ENCODE results near the gene FMOD. TPM values are rescaled to one million over a fixed set of nuclear protein-coding genes. Genes with fewer than 3 reads are reported as not detected.

Gene FMOD
- total RNA-seq, 1 experiment from 2014 or later: not detected

GRCh38 chr1:203378556-203379245 is 27.8 kb upstream of the FMOD start:
- Histone ChIP-seq H2AFZ (ENCODE audit: low read length) (no peak overlapping the region), H3K27ac (ENCODE audit: low read length) (no peak overlapping the region), H3K9me3 (ENCODE audit: low read length) (no peaks in the 10 kb centered on the region), H4K20me1 (ENCODE audit: low read length) (no peaks in the 10 kb centered on the region), H3K9ac (ENCODE audit: low read length) (no peak overlapping the region), H3K4me2 (ENCODE audit: low read length) (no peak overlapping the region), H3K36me3 (ENCODE audit: low read depth, low read length) (no peaks in the 10 kb centered on the region), H3K27me3 (ENCODE audit: low read length) (peaks cover 84% of the 10 kb centered on the region), H3K79me2 (ENCODE audit: low read length) (no peaks in the 10 kb centered on the region), H3K4me1 (ENCODE audit: insufficient read depth, low read length) (no peaks in the 10 kb centered on the region), H3K9me2 (replicated peaks; ENCODE audit: low read length) (no peaks in the 10 kb centered on the region), H3K4me3 (ENCODE audit: low read length) (no peak overlapping the region), H3F3A (ENCODE audit: low read length, unreplicated experiment) (no peaks in the 10 kb centered on the region)
- no TSS peak for BruUV-seq (replicated peaks)
- intact Hi-C loops (cut with micrococcal nuclease): no loop called here
- no peak for DNase-seq
- ChIA-PET POLR2A (ENCODE audit: unreplicated experiment) (no interaction called here), CTCF (no interaction called here)
- TF ChIP-seq CTCF (conservative IDR thresholded peaks at IDR 0.05; ENCODE audit: low read depth, low read length) (no peak), EZH2phosphoT487 (IDR thresholded peaks at IDR 0.05; ENCODE audit: borderline replicate concordance, low read length) (no peak), EZH2 (IDR thresholded peaks at IDR 0.05; ENCODE audit: low read length, unreplicated experiment) (no peak)
- no peak for ATAC-seq

- Histone ChIP-seq H3K36me3 (ENCODE audit: low read depth, low read length) (no peaks in the 10 kb centered on the region), H3F3A (ENCODE audit: low read length, unreplicated experiment) (no peaks in the 10 kb centered on the region), H2AFZ (ENCODE audit: low read length) (no peak overlapping the region), H3K27ac (ENCODE audit: low read length) (no peak overlapping the region), H3K9me3 (ENCODE audit: low read length) (no peaks in the 10 kb centered on the region), H3K4me3 (ENCODE audit: low read length) (no peak overlapping the region), H4K20me1 (ENCODE audit: low read length) (no peaks in the 10 kb centered on the region), H3K27me3 (ENCODE audit: low read length) (peaks cover 66% of the 10 kb centered on the region), H3K4me2 (ENCODE audit: low read length) (no peak overlapping the region), H3K9me2 (replicated peaks; ENCODE audit: low read length) (no peaks in the 10 kb centered on the region), H3K9ac (ENCODE audit: low read length) (no peak overlapping the region), H3K79me2 (ENCODE audit: low read length) (no peaks in the 10 kb centered on the region), H3K4me1 (ENCODE audit: insufficient read depth, low read length) (no peaks in the 10 kb centered on the region)
- ChIA-PET CTCF (no interaction called here), POLR2A (ENCODE audit: unreplicated experiment) (no interaction called here)
- no TSS peak for BruUV-seq (replicated peaks)
- DNase-seq: no peak
- TF ChIP-seq EZH2 (IDR thresholded peaks at IDR 0.05; ENCODE audit: low read length, unreplicated experiment): no peak
- TF ChIP-seq CTCF (conservative IDR thresholded peaks at IDR 0.05; ENCODE audit: low read depth, low read length): no peak
- TF ChIP-seq EZH2phosphoT487 (IDR thresholded peaks at IDR 0.05; ENCODE audit: borderline replicate concordance, low read length): no peak
- intact Hi-C loops (cut with micrococcal nuclease): no loop called here
- ATAC-seq: no peak
Observed at GRCh38 chr1:203373991-203374390, 23.1 kb upstream of the FMOD start.

- H3K9ac ChIP-seq (ENCODE audit: low read length): no peak overlapping the region
- POLR2A ChIA-PET (ENCODE audit: unreplicated experiment): no interaction called here
- no peaks in the 10 kb centered on the region for H3K9me2 ChIP-seq (replicated peaks; ENCODE audit: low read length)
- H3K36me3 ChIP-seq (ENCODE audit: low read depth, low read length): no peaks in the 10 kb centered on the region
- H3K4me3 ChIP-seq (ENCODE audit: low read length): no peak overlapping the region
- H4K20me1 ChIP-seq (ENCODE audit: low read length): no peaks in the 10 kb centered on the region
- H2AFZ ChIP-seq (ENCODE audit: low read length): no peak overlapping the region
- no peaks in the 10 kb centered on the region for H3K4me1 ChIP-seq (ENCODE audit: insufficient read depth, low read length)
- no TSS peak for BruUV-seq (replicated peaks)
- ATAC-seq: no peak
- no peak for DNase-seq
- peaks cover 63% of the 10 kb centered on the region for H3K27me3 ChIP-seq (ENCODE audit: low read length)
- no peak overlapping the region for H3K4me2 ChIP-seq (ENCODE audit: low read length)
- CTCF ChIA-PET: no interaction called here
- no peaks in the 10 kb centered on the region for H3F3A ChIP-seq (ENCODE audit: low read length, unreplicated experiment)
- H3K27ac ChIP-seq (ENCODE audit: low read length): no peak overlapping the region
- no peaks in the 10 kb centered on the region for H3K9me3 ChIP-seq (ENCODE audit: low read length)
- TF ChIP-seq CTCF (conservative IDR thresholded peaks at IDR 0.05; ENCODE audit: low read depth, low read length): no peak
- no peak for TF ChIP-seq EZH2phosphoT487 (IDR thresholded peaks at IDR 0.05; ENCODE audit: borderline replicate concordance, low read length)
- no peak for TF ChIP-seq EZH2 (IDR thresholded peaks at IDR 0.05; ENCODE audit: low read length, unreplicated experiment)
- H3K79me2 ChIP-seq (ENCODE audit: low read length): no peaks in the 10 kb centered on the region
- intact Hi-C loops (cut with micrococcal nuclease): no loop called here
Observed at GRCh38 chr1:203373002-203373401, 22.1 kb upstream of the FMOD start.
